ENCODE measurements around the gene ACADS. TPM values are rescaled to one million over a fixed set of nuclear protein-coding genes. Genes with fewer than 3 reads are reported as not detected.

The ACADS gene
- total RNA-seq, 1 experiment from 2014 or later, result 11.0 TPM

DNA sequence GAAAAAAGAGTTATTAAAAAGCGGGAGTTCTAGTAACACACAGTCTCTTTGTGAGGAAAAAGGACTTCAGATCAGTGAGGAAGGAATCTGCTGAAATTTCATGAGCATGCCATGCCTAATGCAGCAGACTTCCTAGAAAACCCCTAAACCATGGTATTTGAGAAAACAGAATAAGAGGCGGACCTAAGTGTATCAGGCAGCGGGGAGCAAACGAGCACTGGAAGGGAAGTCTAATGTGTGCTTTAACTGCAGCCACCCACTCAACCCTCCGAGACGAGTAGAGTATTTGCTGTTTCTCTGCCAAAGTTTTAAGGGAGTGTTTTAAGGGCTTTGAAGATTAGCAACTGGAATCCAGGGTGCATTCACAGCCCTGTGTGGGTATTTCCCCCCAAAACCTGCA is 36.5 kb downstream of the ACADS start:
- CTCF ChIA-PET, result no interaction called here

DNA sequence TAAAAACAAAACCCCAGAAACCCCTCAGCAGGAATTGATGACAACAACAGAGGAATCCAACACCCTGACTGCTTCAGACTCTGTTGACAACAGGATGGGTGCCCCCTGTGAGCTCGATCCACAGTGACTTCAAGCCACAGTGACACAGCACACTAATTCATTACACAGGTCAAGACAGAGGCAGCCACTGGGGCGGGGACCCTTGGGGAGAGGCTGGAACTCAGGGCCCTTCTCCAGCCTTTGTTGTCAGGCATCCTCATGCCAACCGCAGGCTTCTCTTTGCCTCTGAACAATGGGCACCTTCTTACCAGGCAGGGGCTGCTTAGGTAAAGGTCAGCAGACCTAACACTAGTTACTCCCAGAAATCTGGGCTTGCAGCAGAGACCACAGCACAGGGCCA is 37.6 kb downstream of the ACADS start:
- Mint-ChIP-seq H3K27me3 (ENCODE audit: low read depth) (no peaks in the 10 kb centered on the region), H3K9me3 (no peaks in the 10 kb centered on the region), H3K27ac (no peak overlapping the region), H3K4me1 (peaks cover 18% of the 10 kb centered on the region), H3K4me3 (no peak overlapping the region), H3K36me3 (peaks cover 34% of the 10 kb centered on the region)
- no peak for DNase-seq (ENCODE audit: low spot score)
- ChIA-PET POLR2A (no interaction called here), CTCF (no interaction called here)
- no peak for ATAC-seq
- TF ChIP-seq SMAD3 (CRISPR knock-in tag; IDR thresholded peaks at IDR 0.05; ENCODE audit: borderline replicate concordance) (no peak), CBFB (CRISPR knock-in tag; IDR thresholded peaks at IDR 0.05; ENCODE audit: low read depth) (no peak), JUN (CRISPR knock-in tag; IDR thresholded peaks at IDR 0.05) (no peak), CREM (CRISPR knock-in tag; IDR thresholded peaks at IDR 0.05) (no peak), OVOL2 (CRISPR knock-in tag; IDR thresholded peaks at IDR 0.05; ENCODE audit: borderline replicate concordance) (no peak), RORB (CRISPR knock-in tag; IDR thresholded peaks at IDR 0.05) (no peak), ZNF232 (CRISPR knock-in tag; IDR thresholded peaks at IDR 0.05) (no peak), PRRX2 (CRISPR knock-in tag; IDR thresholded peaks at IDR 0.05) (no peak), NFATC4 (CRISPR knock-in tag; IDR thresholded peaks at IDR 0.05) (no peak), ZNF138 (CRISPR knock-in tag; conservative IDR thresholded peaks at IDR 0.05) (no peak)
- TF ChIP-seq, protein P1, sequence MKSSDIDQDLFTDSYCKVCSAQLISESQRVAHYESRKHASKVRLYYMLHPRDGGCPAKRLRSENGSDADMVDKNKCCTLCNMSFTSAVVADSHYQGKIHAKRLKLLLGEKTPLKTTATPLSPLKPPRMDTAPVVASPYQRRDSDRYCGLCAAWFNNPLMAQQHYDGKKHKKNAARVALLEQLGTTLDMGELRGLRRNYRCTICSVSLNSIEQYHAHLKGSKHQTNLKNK (CRISPR knock-in tag; IDR thresholded peaks at IDR 0.05), result no peak
- TF ChIP-seq, protein P2, sequence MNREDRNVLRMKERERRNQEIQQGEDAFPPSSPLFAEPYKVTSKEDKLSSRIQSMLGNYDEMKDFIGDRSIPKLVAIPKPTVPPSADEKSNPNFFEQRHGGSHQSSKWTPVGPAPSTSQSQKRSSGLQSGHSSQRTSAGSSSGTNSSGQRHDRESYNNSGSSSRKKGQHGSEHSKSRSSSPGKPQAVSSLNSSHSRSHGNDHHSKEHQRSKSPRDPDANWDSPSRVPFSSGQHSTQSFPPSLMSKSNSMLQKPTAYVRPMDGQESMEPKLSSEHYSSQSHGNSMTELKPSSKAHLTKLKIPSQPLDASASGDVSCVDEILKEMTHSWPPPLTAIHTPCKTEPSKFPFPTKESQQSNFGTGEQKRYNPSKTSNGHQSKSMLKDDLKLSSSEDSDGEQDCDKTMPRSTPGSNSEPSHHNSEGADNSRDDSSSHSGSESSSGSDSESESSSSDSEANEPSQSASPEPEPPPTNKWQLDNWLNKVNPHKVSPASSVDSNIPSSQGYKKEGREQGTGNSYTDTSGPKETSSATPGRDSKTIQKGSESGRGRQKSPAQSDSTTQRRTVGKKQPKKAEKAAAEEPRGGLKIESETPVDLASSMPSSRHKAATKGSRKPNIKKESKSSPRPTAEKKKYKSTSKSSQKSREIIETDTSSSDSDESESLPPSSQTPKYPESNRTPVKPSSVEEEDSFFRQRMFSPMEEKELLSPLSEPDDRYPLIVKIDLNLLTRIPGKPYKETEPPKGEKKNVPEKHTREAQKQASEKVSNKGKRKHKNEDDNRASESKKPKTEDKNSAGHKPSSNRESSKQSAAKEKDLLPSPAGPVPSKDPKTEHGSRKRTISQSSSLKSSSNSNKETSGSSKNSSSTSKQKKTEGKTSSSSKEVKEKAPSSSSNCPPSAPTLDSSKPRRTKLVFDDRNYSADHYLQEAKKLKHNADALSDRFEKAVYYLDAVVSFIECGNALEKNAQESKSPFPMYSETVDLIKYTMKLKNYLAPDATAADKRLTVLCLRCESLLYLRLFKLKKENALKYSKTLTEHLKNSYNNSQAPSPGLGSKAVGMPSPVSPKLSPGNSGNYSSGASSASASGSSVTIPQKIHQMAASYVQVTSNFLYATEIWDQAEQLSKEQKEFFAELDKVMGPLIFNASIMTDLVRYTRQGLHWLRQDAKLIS (CRISPR knock-in tag; IDR thresholded peaks at IDR 0.05; ENCODE audit: borderline replicate concordance), result no peak
- TF ChIP-seq, protein P3, sequence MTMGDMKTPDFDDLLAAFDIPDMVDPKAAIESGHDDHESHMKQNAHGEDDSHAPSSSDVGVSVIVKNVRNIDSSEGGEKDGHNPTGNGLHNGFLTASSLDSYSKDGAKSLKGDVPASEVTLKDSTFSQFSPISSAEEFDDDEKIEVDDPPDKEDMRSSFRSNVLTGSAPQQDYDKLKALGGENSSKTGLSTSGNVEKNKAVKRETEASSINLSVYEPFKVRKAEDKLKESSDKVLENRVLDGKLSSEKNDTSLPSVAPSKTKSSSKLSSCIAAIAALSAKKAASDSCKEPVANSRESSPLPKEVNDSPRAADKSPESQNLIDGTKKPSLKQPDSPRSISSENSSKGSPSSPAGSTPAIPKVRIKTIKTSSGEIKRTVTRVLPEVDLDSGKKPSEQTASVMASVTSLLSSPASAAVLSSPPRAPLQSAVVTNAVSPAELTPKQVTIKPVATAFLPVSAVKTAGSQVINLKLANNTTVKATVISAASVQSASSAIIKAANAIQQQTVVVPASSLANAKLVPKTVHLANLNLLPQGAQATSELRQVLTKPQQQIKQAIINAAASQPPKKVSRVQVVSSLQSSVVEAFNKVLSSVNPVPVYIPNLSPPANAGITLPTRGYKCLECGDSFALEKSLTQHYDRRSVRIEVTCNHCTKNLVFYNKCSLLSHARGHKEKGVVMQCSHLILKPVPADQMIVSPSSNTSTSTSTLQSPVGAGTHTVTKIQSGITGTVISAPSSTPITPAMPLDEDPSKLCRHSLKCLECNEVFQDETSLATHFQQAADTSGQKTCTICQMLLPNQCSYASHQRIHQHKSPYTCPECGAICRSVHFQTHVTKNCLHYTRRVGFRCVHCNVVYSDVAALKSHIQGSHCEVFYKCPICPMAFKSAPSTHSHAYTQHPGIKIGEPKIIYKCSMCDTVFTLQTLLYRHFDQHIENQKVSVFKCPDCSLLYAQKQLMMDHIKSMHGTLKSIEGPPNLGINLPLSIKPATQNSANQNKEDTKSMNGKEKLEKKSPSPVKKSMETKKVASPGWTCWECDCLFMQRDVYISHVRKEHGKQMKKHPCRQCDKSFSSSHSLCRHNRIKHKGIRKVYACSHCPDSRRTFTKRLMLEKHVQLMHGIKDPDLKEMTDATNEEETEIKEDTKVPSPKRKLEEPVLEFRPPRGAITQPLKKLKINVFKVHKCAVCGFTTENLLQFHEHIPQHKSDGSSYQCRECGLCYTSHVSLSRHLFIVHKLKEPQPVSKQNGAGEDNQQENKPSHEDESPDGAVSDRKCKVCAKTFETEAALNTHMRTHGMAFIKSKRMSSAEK (CRISPR knock-in tag; IDR thresholded peaks at IDR 0.05; ENCODE audit: borderline replicate concordance), result no peak
- TF ChIP-seq, protein P4, sequence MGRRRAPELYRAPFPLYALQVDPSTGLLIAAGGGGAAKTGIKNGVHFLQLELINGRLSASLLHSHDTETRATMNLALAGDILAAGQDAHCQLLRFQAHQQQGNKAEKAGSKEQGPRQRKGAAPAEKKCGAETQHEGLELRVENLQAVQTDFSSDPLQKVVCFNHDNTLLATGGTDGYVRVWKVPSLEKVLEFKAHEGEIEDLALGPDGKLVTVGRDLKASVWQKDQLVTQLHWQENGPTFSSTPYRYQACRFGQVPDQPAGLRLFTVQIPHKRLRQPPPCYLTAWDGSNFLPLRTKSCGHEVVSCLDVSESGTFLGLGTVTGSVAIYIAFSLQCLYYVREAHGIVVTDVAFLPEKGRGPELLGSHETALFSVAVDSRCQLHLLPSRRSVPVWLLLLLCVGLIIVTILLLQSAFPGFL (CRISPR knock-in tag; IDR thresholded peaks at IDR 0.05; ENCODE audit: borderline replicate concordance), result no peak

More for the DNA sequence above, 36.5 kb downstream of the ACADS start:
- Mint-ChIP-seq H3K27ac (peak overlapping the region; percentile 86; the same call in 1 of the 2 replicates), H3K36me3 (peaks cover 23% of the 10 kb centered on the region), H3K4me1 (peaks cover 18% of the 10 kb centered on the region), H3K27me3 (ENCODE audit: low read depth) (no peaks in the 10 kb centered on the region), H3K9me3 (no peaks in the 10 kb centered on the region), H3K4me3 (no peak overlapping the region)
- ATAC-seq (no peak), DNase-seq (ENCODE audit: low spot score) (no peak)
- POLR2A ChIA-PET, result no interaction called here
- TF ChIP-seq TEAD4 (CRISPR knock-in tag; IDR thresholded peaks at IDR 0.05) (no peak), SOX15 (CRISPR knock-in tag; IDR thresholded peaks at IDR 0.05) (no peak), HMGA2 (CRISPR knock-in tag; IDR thresholded peaks at IDR 0.05) (no peak), FOXJ3 (CRISPR knock-in tag; IDR thresholded peaks at IDR 0.05; ENCODE audit: borderline replicate concordance) (no peak), NR3C1 (CRISPR knock-in tag; conservative IDR thresholded peaks at IDR 0.05; ENCODE audit: low read depth) (no peak)
- TF ChIP-seq, protein P5, sequence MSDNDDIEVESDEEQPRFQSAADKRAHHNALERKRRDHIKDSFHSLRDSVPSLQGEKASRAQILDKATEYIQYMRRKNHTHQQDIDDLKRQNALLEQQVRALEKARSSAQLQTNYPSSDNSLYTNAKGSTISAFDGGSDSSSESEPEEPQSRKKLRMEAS (CRISPR knock-in tag; IDR thresholded peaks at IDR 0.05), result no peak

All from WTC11 (cell line).